Measurements from ENCODE around the gene SLC38A6. TPM values are rescaled to one million over a fixed set of nuclear protein-coding genes. Genes with fewer than 3 reads are reported as not detected.

SLC38A6 gene
- total RNA-seq, 1 experiment from 2014 or later, result 6.0 TPM

- H4K8ac ChIP-seq (replicated peaks; ENCODE audit: insufficient read length, low read depth, low read length), result no peak overlapping the region
- no peak overlapping the region for H3K4ac ChIP-seq (ENCODE audit: low read depth, low read length)
- no peak overlapping the region for H3K27ac ChIP-seq (ENCODE audit: insufficient read length, low read depth, low read length)
- 0 out of 2 replicates have a peak, but pooled peaks cover 6% of the 10 kb centered on the region for H3K4me1 ChIP-seq (ENCODE audit: insufficient read depth, low read length)
- no peaks in the 10 kb centered on the region for H3K23me2 ChIP-seq (ENCODE audit: insufficient read length, low read depth, low read length, poor library complexity, severe bottlenecking)
- no peak overlapping the region for H3T11ph ChIP-seq (ENCODE audit: low read length)
- WGBS (ENCODE audit: extremely low coverage, insufficient read length, low lambda C conversion rate), result no CpG with 5 or more reads among the region's 2 CpGs
- H2AK5ac ChIP-seq (ENCODE audit: insufficient read length, low read length), result no peak overlapping the region
- no peak for TF ChIP-seq CTCF (conservative IDR thresholded peaks at IDR 0.05)
- no peak overlapping the region for H3K14ac ChIP-seq (ENCODE audit: insufficient read depth, low read length)
- no peak overlapping the region for H2BK5ac ChIP-seq (ENCODE audit: insufficient read length, low read length)
- Mint-ChIP-seq H3K9me3 (no peaks in the 10 kb centered on the region), H3K4me3 (no peak overlapping the region), H3K36me3 (ENCODE audit: insufficient read depth in 1 of 3, low read depth in 3 of 3) (peaks cover 0 to 5% (median 2%) of the 10 kb centered on the region in 3 experiments; a peak in 2 of 7 replicates), H3K27me3 (ENCODE audit: low read depth) (no peaks in the 10 kb centered on the region), H3K27ac (no peak overlapping the region), H3K4me1 (peaks cover 13% of the 10 kb centered on the region in 2 experiments)
- no peaks in the 10 kb centered on the region for H4K20me1 ChIP-seq (ENCODE audit: control insufficient read depth, insufficient read depth, insufficient read length)
- no peaks in the 10 kb centered on the region for H3K79me1 ChIP-seq (ENCODE audit: insufficient read depth, low read depth, low read length, poor library complexity, severe bottlenecking)
- H3K23ac ChIP-seq (ENCODE audit: insufficient read length, low read depth, low read length), result no peak overlapping the region
- no peak overlapping the region for H2BK15ac ChIP-seq (ENCODE audit: low read depth, low read length)
- H3K56ac ChIP-seq (ENCODE audit: insufficient read length, low read depth, low read length), result no peak overlapping the region
- H4K5ac ChIP-seq (ENCODE audit: insufficient read length, low read depth, low read length), result no peak overlapping the region
- no peak overlapping the region for H3K4me2 ChIP-seq (ENCODE audit: insufficient read depth, insufficient read length, low read length)
- no peak overlapping the region for H3K9ac ChIP-seq (ENCODE audit: extremely low read depth, insufficient read length, low read length)
- no peak for DNase-seq
- no peaks in the 10 kb centered on the region for H3K9me3 ChIP-seq (ENCODE audit: control insufficient read depth, low read depth, low read length)
- H3K27me3 ChIP-seq (ENCODE audit: insufficient read depth, low read length), result no peaks in the 10 kb centered on the region
- H3K18ac ChIP-seq (ENCODE audit: insufficient read length, low read depth, low read length), result no peak overlapping the region
- no peak overlapping the region for H4K91ac ChIP-seq (ENCODE audit: insufficient read length, low read depth, low read length)
- no peak overlapping the region for H2BK120ac ChIP-seq (ENCODE audit: low read depth, low read length, poor library complexity, severe bottlenecking)
- H2BK20ac ChIP-seq (ENCODE audit: low read depth, low read length, poor library complexity, severe bottlenecking), result no peak overlapping the region
- no peak overlapping the region for H2AFZ ChIP-seq (ENCODE audit: low read length)
- no peak overlapping the region for H2BK12ac ChIP-seq (ENCODE audit: insufficient read length, low read depth, low read length)
- H3K79me2 ChIP-seq (ENCODE audit: insufficient read depth, low read length), result no peaks in the 10 kb centered on the region
Observed at GRCh38 chr14:61076556-61076955, 95.5 kb downstream of the SLC38A6 start.
